ENCODE data around the gene INSC.

INSC gene

GRCh38 chr11:15216678-15217077, 102.0 kb downstream of the INSC start:
- DNase-seq (ENCODE audit: low read depth in 2 of 2) = no peak

DNA sequence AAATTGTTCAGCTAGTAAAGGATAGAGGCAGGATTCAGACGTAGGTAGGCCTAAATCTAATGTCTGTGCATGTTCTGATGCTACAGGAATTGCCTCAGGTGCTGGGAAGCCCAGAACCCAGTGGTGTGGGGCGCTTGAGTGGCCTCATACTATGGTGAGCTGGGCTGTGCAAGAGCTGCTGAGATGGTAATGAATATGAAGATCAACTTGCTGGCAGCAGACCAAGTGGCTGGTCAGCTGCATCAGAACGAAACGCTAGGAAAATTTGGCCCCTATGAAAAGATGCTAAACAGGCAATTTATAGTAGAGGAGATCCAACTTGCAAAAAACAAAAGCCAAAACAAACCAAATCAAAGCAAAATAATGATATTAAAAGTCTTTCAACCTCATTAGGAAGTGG, 102.7 kb downstream of the INSC start:
- DNase-seq (ENCODE audit: low read depth in 2 of 2) = no peak

- no peak for DNase-seq (ENCODE audit: low read depth in 2 of 2)
Measured at GRCh38 chr11:15222777-15223176, 108.1 kb downstream of the INSC start.

DNA sequence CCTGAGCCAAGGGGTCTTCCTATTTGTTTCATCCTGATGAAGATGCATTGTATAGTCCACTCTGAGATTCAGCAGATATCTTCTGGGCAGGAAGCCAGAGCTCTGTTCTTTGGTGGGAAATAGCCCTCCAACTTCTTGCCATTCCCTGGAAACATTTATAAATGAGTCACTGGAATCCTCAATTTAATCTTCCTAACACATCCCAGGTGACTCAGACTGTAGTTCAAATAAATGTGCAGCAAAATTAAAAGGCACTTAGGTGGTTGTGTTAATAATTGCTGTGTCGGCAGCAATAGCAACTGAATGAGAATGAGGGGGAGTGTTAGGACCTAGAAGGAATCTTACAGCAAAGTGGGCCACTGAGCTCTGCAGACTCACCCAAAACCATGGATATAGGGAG, 108.6 kb downstream of the INSC start:
- no peak for DNase-seq (ENCODE audit: low read depth in 2 of 2)

DNA sequence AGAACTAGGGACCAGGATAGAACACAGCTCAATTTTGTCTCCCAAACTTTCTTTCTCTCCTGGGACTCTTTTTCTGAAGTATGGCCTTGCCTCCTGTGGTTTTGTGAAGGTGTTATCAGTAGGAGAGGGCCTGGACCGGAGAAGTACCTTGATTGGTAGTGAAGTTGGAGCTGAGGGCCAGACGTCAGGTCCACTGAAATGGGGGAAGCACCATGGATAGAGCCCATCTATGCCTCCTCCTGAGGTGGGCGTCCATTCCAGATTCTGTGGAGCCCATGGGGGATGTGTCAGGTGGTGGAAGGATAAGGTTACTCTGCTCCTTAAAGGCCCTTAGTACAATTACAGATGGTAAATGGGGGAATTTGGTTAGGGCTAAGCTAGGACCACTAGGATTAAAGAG, 109.7 kb downstream of the INSC start:
- DNase-seq (ENCODE audit: low read depth in 2 of 2) = no peak

- DNase-seq (ENCODE audit: low read depth in 2 of 2) = no peak
Measured at GRCh38 chr11:15227011-15227410, 112.3 kb downstream of the INSC start.

DNA sequence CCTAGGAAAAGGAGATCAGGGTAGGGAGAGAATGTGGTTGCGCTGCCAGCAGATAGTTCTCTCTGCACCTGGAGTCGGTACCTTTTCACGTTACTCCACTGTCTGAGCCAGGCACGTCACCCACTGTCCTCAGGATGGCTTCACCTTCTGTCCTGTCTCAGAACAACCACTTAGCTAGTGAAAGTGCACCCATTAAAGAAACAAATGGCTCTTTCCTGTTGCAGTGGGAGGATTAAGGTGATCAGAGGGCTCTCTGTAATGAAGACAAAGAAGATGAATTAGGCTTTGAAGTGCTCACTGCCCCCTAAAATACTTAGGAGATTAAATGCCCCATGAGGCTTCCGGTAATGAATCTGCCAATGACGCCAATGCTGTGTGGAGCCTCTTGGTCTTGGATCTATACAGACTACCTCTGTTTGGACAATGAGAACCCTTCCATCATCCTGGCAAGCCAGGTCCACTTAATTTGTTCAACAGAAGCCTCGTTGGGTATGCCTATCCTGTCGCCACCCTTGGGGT, 113.7 kb downstream of the INSC start:
- no peak for DNase-seq (ENCODE audit: low read depth in 2 of 2)

DNA sequence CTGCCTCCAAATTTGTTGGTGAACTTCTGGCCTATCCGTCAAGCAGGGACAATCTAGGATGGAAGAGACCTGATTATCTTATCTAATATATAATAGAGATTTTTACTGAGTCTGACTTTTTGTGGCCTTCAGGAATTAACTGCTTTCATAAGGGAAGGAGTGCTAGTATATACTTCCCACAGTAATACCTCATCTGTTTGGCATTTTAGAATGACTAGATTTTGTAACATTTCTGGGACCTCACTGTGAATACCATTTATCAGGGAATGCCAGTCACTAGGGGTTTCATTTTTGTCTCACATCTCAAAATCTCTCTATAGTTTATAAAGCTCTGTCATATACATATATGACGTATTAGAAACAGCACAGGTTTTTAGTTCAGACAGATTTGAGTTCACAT, 114.3 kb downstream of the INSC start:
- no peak for DNase-seq (ENCODE audit: low read depth in 2 of 2)

DNA sequence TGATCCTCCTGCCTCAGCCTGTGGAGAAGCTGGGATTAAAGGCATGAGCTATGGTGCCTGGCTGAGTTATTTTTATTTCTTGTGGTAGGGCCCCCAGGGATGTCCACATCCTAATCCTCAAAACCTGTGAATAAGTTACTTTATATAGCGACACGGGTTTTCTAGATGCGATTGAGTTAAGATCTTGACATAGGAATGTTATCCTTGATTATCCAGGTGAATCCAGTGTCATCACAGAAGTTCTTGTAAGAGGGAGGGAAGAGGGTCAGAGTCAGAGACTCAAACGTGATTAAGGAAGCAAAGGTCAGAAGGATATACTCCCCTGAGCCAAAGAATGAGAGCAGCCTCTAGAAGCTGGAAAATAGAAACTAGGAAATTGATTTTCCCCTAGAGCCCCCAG, 117.8 kb downstream of the INSC start:
- DNase-seq (ENCODE audit: low read depth in 2 of 2) = no peak

DNA sequence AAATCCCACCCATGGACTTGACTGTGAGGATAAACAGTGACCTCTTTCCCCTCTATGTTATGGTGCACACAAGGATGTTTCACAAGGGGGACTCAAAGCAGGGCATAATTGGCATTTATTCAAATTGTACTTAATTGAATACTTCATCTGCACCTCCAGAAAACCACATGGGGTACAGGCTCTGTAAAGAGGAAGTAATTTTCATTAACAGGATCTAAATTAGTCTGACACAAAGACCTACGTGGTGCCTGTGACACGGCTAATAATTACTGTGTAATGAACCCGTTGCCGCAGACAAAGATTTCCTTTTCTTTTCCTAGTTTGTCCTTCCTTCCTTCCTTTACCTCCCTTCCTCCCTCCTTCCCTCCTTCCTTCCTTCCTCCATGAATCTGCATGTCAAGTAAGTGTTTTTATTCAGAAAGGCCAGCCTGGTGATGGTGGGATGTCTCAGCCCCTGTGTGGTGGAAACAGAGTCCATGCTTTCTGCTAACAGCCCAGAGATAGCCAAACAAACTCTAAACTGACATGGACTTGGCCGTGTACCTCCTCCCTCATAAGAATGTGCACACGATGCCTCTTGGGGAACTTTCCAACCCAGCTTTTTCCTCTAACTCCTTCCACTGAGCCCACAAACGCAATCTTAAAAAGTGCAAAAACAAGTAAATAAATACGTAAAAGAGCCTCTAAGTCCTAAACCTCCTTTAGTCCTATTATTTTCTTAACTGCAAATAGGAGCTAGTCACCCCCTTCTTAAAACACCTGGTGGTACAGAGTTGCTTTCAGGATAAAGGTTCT, 118.8 kb downstream of the INSC start:
- no peak for DNase-seq (ENCODE audit: low read depth in 2 of 2)

DNA sequence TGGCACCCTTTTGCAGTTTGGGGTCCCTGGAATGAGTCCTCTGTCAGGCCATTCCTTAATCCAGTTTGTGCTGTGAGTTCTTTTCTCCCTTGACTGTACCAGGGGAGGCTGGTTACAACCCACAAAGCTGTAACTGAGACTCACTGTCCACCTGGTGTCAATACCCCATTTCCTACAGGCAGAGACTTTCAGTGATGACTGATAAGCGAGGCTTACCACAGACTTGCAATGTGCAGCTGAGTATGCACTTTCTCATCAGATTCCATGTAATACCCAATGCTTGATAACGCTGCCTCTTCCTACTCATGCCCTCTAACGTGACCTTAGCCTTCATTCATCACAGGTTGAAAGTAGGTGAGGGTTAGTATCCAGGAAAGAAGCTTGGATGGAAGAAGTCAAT, 120.1 kb downstream of the INSC start:
- no peak for DNase-seq (ENCODE audit: low read depth in 2 of 2)

- DNase-seq (ENCODE audit: low read depth in 2 of 2) = no peak
Measured at GRCh38 chr11:15236559-15236958, 121.8 kb downstream of the INSC start.

DNA sequence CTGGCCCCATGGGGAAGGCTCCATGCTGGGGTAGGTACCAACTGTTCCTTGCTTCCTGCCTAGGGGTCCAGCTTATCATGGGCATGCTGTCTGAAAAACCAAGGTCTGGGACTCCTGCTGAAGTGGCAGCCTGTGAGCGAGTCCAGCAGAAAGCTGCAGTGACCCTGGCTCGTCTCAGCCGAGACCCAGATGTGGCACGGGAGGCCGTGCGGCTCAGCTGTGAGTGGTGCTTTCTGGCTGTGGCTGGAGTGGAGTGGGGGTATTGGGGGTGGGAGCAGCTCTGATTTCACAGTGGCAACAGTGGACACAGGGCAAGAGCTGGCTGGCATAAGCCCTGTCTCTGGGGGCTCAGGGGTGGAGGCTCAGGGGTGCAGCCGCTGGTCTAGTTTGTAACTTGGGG, 124.1 kb downstream of the INSC start:
- no peak for DNase-seq (ENCODE audit: low read depth in 2 of 2)

DNA sequence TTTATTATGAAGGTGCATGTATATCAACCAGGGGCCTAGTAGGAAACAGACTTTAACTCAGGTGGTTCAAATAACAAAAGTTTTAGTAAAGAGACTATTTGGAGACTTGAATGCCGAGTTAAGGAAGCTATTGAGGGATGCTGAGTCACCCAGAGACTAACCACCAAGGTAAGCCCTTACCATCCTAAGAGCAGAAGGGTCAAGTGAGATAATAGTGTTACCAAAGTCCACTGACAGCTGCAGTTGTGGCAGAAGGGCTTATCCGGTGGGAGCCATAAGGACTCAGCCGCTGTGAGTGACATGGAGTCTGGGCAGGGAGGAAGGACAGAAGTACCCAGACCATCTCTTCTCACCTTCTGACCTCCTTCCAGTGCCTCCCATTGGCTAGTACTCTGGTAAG, 134.0 kb downstream of the INSC start:
- no peak for DNase-seq (ENCODE audit: low read depth in 2 of 2)

GRCh38 chr11:15258433-15259165, 143.9 kb downstream of the INSC start:
- no peak for DNase-seq (ENCODE audit: low read depth in 2 of 2)

DNA sequence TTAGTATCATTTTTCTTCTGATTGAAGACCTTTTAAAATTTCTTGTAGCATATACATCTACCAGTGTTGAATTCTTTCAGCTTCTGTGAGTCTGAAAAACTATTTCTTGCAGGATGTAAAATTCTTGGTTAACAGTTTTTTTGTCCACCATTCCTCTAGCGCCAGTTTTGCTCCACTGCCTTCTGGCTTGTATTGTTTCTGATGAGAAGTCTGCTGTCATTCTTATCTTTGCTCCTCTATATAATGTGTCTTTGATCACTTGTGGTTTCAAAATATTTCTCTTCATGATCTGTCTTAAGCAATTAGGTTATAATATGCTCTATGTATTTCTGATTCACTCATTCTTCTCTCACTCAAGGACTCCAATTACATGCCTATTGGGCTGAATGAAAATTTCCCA, 152.3 kb downstream of the INSC start:
- DNase-seq (ENCODE audit: low read depth in 2 of 2) = no peak

GRCh38 chr11:15268598-15268997, 153.9 kb downstream of the INSC start:
- no peak for DNase-seq (ENCODE audit: low read depth in 2 of 2)

DNA sequence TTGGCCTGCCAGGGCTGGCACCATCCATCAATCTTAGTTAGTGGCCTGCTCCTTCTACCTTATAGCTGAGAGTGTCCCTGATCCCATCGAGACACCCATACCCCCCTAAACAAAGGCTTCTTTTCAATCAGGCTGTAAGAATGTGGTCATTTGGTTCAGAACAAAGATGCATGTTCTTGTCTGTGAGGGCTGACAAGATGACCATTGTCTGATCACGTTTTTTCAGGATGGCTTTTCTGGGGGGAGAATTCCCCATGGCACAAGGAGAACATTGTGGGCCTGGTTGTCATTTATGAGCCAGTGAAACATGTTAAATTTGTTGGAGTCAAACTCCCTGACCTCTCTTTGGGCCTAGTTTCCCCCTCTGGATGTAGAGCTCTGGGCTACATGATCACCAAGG, 160.4 kb downstream of the INSC start:
- no peak for DNase-seq (ENCODE audit: low read depth in 2 of 2)

- no peak for DNase-seq (ENCODE audit: low read depth in 2 of 2)
Measured at GRCh38 chr11:15276621-15277020, 161.9 kb downstream of the INSC start.

DNA sequence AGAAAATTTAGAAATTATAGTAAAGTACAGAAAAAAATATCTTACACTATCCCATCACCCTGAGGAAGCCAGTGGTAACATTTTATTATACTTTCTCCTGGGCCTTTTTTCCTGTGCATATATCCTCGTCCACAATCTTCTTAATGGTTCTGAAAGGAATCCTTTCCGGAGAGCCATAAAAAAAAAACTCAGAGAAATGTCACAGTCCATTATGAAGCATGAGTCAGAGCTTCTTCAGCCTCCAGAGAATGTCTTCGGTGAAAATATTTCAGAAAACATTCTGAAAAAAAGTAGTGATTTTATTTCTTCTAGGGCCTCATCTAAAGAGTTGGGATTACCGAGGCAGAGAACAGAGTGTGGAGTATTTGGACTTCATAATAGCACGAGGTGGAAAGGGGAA, 163.4 kb downstream of the INSC start:
- no peak for DNase-seq (ENCODE audit: low read depth in 2 of 2)

- DNase-seq (ENCODE audit: low read depth in 2 of 2) = no peak
Measured at GRCh38 chr11:15280393-15280792, 165.7 kb downstream of the INSC start.

GRCh38 chr11:15282754-15283153, 168.0 kb downstream of the INSC start:
- DNase-seq (ENCODE audit: low read depth in 2 of 2) = no peak

DNA sequence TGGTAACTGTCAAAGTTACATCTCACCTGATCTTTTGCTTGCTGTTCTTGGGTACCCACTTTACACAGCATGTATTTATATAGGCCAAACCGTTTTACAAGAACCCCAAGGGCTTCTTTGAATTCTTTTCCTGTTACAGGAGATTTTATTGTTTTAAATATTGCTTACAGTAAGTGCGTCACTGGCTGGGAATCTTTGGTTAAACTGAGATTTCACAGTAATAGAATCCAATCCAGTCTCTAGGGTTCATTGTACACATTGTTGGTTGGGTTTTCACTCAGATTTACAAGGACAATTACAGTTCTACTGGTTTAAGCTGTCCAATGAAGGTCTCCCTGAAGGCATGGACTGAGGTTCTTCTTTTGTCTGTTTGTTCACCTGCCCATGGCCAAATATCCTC, 171.7 kb downstream of the INSC start:
- DNase-seq (ENCODE audit: low read depth in 2 of 2) = no peak

All from activated CD4-positive, alpha-beta T cell treated with anti-CD3 and anti-CD28 coated beads for 24 hours (primary cell).